NCI-H82 treated with DMSO at 0.1 percent for 48 hours (cell line): Measurements from ENCODE around the gene AANAT.

Source experiments
- DNase-seq: peaks from one replicate; lab custom pipeline; 2025; ENCODE audit not compliant: unreplicated experiment; lab: John Stamatoyannopoulos, UW

The AANAT gene

GRCh38 chr17:76467366-76467765 lies at the start of gene AANAT:
Gene AANAT, plus strand, starts transcription at chr17:76467603. Its CDS starts 1,144 bp downstream, at chr17:76468747.
- peak; percentile 90 for DNase-seq

DNA sequence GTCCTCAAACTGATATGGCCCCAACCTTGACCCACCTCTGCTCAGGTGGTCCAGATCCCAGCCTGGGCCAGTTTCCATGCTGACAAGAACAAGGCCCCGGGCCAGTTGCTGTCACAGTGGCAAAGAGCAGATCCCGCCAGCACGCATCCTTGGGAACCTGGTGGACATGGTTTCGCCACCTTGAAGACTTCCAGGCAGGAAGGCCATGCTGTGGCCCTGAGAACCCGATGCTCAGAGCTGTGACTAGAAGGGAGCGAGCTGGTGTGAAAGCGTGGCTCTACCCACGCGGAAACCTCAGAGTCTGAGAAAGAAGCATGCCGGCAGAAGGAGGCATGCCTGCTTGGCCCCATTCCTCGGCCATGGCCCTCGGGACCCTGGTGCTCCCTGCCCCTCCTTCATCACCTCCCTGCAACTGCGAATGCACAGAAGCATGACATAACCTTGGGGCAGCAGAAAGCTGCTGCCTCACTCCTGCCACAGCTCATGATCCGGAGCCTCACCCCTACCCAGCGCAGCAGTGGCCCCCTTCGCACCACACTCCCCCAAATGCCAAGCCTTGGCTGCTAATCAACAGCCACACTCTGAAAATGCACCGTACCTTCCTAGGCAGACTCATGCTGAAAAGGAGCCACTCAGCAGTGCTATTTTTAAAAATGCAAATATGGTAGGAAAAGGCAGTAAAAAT lies 47.7 kb upstream of the AANAT start:
- no peak for DNase-seq

- no peak for DNase-seq
These were observed 46.9 kb upstream of the AANAT start for GRCh38 chr17:76420356-76421043.

DNA sequence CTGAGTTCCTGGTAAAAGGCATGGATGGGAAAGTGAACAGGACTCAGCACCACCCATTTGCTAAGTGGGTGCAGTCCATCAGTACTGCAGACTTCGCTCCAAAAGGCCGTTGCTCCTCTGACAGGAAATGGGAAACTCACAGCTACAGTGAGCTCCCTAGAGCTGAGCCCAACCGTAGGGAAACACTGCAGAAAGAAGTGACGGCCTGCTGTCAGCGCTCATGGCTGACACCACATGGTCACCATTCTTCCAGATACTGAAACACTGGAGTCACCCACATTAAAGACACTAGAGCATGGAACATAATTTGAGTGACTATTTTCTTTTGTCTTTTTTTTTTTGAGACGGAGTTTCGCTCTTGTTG lies 46.4 kb upstream of the AANAT start:
- DNase-seq: no peak

- no peak for DNase-seq
These were observed 45.0 kb upstream of the AANAT start for GRCh38 chr17:76422406-76422805.

DNA sequence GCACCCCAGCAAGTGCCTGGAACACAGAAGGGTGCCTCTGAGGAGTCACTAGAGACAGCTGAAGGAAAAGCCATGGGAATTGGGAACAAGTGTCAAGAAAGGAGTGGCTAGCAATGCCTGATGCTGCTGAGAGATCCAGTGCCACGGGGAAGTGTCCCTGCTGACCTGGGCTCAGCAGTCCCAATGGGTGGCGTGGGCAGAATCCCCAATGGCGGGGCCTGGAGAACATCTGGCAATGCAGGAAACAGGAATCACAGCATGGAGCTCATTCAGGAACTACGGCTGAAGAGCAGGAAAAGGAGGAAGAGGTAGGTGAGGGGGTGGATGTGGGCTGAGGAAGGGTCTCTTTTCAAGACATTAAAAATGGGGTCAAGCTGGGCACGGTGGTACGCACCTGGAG lies 44.5 kb upstream of the AANAT start:
- no peak for DNase-seq

GRCh38 chr17:76426853-76427252 lies 40.5 kb upstream of the AANAT start:
- no peak for DNase-seq

- DNase-seq: no peak
These were observed 39.7 kb upstream of the AANAT start for GRCh38 chr17:76427501-76428231.

DNA sequence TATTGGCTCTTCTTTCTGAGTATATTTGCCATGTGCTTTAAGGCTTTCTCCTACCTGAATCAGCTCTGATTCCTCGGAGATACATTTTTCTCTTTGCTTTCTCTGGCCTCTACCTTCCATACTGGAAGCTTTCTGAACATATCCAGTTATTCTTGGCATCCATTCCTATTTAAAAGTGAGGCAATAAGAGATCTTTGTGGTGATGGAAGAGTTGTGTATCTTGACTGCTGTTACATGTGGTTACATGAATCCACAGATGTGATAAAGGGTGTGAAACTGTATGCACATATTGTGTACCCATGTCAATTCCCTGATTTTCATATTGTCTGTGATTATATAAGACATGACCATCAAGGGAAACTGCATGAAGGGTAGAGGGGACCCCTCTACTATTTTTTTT lies 38.9 kb upstream of the AANAT start:
- DNase-seq: no peak

GRCh38 chr17:76431509-76431908 lies 35.9 kb upstream of the AANAT start:
- DNase-seq: no peak

DNA sequence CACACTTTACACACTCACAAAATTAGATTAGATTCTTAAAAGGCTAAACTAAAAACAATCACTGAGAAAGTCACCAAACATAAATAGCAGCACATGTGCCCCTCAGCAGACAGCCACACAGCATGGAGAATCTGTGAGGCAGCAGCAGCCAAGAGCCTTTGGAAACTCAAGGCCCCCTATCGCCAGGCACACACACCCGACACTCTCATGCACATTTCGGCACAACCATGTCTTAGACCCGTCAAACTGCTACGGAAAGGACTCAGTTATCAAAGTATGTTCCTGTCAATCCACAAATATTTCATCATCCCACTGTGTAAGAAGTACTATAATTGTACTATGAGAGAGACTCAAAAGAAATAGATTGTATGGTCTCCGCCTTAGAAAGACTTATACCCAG lies 35.4 kb upstream of the AANAT start:
- no peak for DNase-seq

DNA sequence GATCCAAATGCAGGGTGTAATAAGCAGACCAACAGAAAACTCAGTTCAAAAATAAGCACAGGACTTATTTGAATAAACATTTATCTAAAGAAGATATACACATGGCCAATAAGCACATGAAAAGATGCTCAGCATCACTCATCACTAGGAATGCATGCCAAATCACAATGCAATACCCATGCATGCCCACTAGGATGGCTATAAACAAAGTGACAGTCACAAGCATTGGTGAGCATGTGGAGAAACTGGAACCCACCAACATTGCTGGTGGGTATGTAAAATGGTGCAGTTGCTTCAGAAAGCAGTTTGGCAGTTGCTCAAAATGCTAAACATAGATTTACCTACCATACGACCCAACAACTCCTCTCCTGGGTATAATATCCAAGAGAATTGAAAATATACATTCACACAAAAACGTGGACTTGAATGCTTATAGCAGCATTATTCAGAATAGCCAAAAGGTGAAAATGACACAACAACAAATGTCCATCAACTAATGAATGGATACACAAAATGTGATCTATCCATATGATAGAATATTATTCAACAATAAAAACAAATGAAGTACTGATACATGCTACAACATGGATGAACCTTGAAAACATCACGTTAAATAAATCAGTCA lies 34.6 kb upstream of the AANAT start:
- DNase-seq: no peak

GRCh38 chr17:76433693-76434092 lies 33.7 kb upstream of the AANAT start:
- no peak for DNase-seq

GRCh38 chr17:76434870-76435269 lies 32.5 kb upstream of the AANAT start:
- DNase-seq: no peak

DNA sequence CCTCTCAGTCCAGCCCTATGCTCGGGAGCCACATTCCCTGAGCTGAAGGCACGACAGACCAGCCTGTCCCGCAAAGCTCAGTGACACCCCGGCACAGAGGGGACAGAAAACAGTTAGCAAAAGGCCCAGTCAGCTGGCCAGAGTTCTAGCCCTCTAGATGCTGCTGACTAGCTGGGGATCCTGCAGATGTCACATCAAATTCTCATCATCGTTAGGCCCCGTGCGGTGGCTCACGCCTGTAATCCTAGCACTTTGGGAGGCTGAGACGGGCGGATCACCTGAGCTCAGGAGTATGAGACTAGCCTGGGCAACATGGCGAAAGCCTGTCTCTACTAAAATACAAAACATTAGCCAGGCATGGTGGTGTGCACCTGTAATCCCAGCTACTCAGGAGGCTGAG lies 31.7 kb upstream of the AANAT start:
- no peak for DNase-seq

GRCh38 chr17:76437467-76438402 lies 29.7 kb upstream of the AANAT start:
- DNase-seq: no peak

DNA sequence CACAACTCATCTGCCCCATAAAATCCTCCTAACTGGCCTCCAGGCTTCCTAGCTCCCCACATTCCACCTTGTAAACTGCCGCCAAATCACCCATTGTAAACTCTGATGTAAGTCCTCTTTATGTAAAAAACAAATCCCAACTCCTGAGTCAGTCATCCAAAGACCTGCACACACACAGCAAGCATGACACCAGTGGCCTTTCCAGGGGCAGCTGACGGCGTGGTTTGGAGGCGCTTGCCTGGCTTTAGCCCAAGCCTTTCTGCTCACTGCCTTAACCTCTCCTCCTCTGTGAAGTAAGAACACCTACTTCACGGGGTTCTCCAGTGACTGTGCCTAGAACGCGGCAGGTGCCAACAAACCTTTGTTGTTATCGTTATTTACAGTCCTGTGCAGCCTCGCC lies 28.5 kb upstream of the AANAT start:
- DNase-seq: no peak

GRCh38 chr17:76439314-76439928 lies 28.0 kb upstream of the AANAT start:
- no peak for DNase-seq

GRCh38 chr17:76440751-76441362 lies 26.5 kb upstream of the AANAT start:
- DNase-seq: no peak
